Uterus (tissue), 2 donors: Measurements from ENCODE around the gene OGDHL.

Experiments
- POLR2A ChIP-seq, 2 donors: fragments of 450-650 bp; IDR thresholded peaks; one replicate each; pipeline ENCODE4 v1.6.1; 2016; ENCODE audit warnings: antibody characterized with exemption in 2 of 2, mild to moderate bottlenecking in 1 of 2, moderate library complexity in 1 of 2
- TF ChIP-seq, protein P1 (sequence below), 4 experiments: fragments of 200-600 bp in 2 of 4; fragments of 450-650 bp in 2 of 4; sonication (generic) in 2 of 4; IDR thresholded peaks; one replicate each; pipeline ENCODE4 v1.5.1; 2016 to 2019; ENCODE audit warnings: antibody characterized with exemption in 4 of 4, mild to moderate bottlenecking in 2 of 4, moderate library complexity in 1 of 4

DNA sequence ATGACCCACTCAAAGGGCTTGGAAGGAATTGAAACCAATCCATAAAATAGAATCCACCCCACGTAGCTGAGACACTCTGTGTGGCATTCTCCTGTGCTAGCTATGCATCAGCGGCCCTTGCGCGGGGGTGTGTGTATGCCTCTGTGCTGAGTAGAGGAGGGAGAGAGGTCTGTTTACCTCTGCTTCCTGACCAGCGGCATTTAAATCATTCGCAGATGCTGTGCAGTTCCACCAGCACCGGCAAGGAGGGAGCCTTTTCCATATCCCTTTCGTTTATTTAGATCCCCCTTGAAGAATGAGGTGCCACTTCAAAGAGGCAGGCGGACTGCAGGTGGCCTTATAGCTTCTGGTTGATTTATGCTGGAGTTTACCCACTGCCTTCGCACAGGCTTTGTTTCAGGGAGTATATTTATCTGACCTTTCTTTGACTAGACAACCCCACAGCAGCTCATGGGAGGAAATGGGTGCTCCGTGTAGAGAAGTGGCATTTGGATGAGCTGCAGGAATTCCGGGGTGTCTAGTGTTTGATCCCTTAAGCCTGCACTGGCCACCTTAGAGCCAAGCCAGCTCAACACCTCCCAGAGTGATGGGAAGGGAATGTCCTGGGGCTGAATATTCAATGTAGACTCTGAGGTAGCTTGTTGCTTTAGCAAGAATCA is 71.3 kb downstream of the OGDHL start:
- no peak for TF ChIP-seq POLR2A (IDR thresholded peaks at IDR 0.05)
- TF ChIP-seq, protein P1, sequence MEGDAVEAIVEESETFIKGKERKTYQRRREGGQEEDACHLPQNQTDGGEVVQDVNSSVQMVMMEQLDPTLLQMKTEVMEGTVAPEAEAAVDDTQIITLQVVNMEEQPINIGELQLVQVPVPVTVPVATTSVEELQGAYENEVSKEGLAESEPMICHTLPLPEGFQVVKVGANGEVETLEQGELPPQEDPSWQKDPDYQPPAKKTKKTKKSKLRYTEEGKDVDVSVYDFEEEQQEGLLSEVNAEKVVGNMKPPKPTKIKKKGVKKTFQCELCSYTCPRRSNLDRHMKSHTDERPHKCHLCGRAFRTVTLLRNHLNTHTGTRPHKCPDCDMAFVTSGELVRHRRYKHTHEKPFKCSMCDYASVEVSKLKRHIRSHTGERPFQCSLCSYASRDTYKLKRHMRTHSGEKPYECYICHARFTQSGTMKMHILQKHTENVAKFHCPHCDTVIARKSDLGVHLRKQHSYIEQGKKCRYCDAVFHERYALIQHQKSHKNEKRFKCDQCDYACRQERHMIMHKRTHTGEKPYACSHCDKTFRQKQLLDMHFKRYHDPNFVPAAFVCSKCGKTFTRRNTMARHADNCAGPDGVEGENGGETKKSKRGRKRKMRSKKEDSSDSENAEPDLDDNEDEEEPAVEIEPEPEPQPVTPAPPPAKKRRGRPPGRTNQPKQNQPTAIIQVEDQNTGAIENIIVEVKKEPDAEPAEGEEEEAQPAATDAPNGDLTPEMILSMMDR (IDR thresholded peaks at IDR 0.05), result no peak
